CD4-positive, alpha-beta T cell (primary cell): Measurements from ENCODE around the gene ACRV1. TPM values are rescaled to one million over a fixed set of nuclear protein-coding genes. Genes with fewer than 3 reads are reported as not detected.

Source experiments
- ATAC-seq: fragments of 200-7000 bp; cut with Tn5 transposase; one replicate; pipeline ENCODE4 v1.10.0; 2022; ENCODE audit warnings: mild to moderate bottlenecking; ENCODE audit not compliant: poor library complexity
- CTCF ChIA-PET: fragments of 350-600 bp; sonication (Branson Sonifier 250); formaldehyde crosslinking; loops from one replicate; lab custom pipeline; 2021; ENCODE audit warnings: antibody characterized with exemption, inconsistent platforms; lab: Charles Lee
- POLR2A ChIA-PET: fragments of 350-600 bp; sonication (Branson Sonifier 250); formaldehyde crosslinking; loops from one replicate; lab custom pipeline; 2021; ENCODE audit warnings: antibody characterized with exemption, inconsistent platforms; lab: Charles Lee
- DNase-seq, 14 experiments: peaks; one replicate each; pipeline ENCODE4 v3.0.0-alpha.2; 2013 to 2020; ENCODE audit warnings: mixed read lengths in 2 of 14
- H3K27ac ChIP-seq, 2 donors: one replicate each; pipeline versions ENCODE4 v1.5.1 to v1.7.0; 2013; ENCODE audit warnings: low read length in 2 of 2, low read depth in 1 of 2, mild to moderate bottlenecking in 1 of 2
- H3K27me3 ChIP-seq, 2 experiments: 1 replicate in 1 of 2; 2 replicates in 1 of 2; pipeline versions ENCODE4 v1.6.1 to v1.7.0; 2013; ENCODE audit warnings: low read length in 2 of 2, control low read depth in 1 of 2, mild to moderate bottlenecking in 1 of 2, moderate library complexity in 1 of 2; ENCODE audit not compliant: insufficient read depth in 2 of 2, control insufficient read depth in 1 of 2
- H3K36me3 ChIP-seq: one replicate; pipeline ENCODE4 v1.6.1; 2013; ENCODE audit warnings: low read length, control low read depth; ENCODE audit not compliant: insufficient read depth
- H3K4me1 ChIP-seq: one replicate; pipeline ENCODE4 v1.6.1; 2013; ENCODE audit warnings: low read length, control low read depth; ENCODE audit not compliant: insufficient read depth
- H3K4me3 ChIP-seq: one replicate; pipeline ENCODE4 v1.5.1; 2013; ENCODE audit warnings: mild to moderate bottlenecking, low read length, moderate library complexity
- H3K9me3 ChIP-seq, 2 experiments: 1 replicate in 1 of 2; 2 replicates in 1 of 2; pipeline versions ENCODE4 v1.6.1 to v1.7.0; 2013; ENCODE audit warnings: low read length in 2 of 2, mild to moderate bottlenecking in 2 of 2, control low read depth in 1 of 2, moderate library complexity in 1 of 2; ENCODE audit not compliant: control insufficient read depth in 1 of 2, insufficient read depth in 1 of 2
- H3K27ac Mint-ChIP-seq: one replicate; pipeline ENCODE4 v1.8.0; 2020; ENCODE audit warnings: mixed read lengths
- H3K27me3 Mint-ChIP-seq: one replicate; pipeline ENCODE4 v1.8.0; 2021; ENCODE audit warnings: mixed read lengths
- H3K36me3 Mint-ChIP-seq: one replicate; pipeline ENCODE4 v1.8.0; 2021; ENCODE audit warnings: low read depth, mixed read lengths
- H3K4me1 Mint-ChIP-seq: one replicate; pipeline ENCODE4 v1.8.0; 2021; ENCODE audit warnings: low read depth, mixed read lengths
- H3K4me3 Mint-ChIP-seq: one replicate; pipeline ENCODE4 v1.8.0; 2020; ENCODE audit warnings: mild to moderate bottlenecking, mixed read lengths
- H3K9me3 Mint-ChIP-seq: one replicate; pipeline ENCODE4 v1.8.0; 2020; ENCODE audit warnings: mixed read lengths
- intact Hi-C, 2 experiments: fragments of 100-400 bp; cut with DNase I in 1 of 2; cut with micrococcal nuclease in 1 of 2; formaldehyde crosslinking; loops; one replicate each; pipeline versions ENCODE4 v1.15.1 to v1.9.0; 2023 to 2025; cut with DNase I, micrococcal nuclease
- total RNA-seq, 174 experiments: library from RNA in 2 of 174; stranded (reverse) in 2 of 174; gene quantifications; one replicate each; pipeline ENCODE4 v1.2.3 and lab custom pipeline; 2021 to 2026
- TF ChIP-seq, protein P1 (sequence below): fragments of 200-600 bp; IDR thresholded peaks from one replicate; pipeline ENCODE4 v1.8.0; 2022; ENCODE audit warnings: antibody characterized with exemption, mild to moderate bottlenecking

The ACRV1 gene
- total RNA-seq, 2 experiments from 2014 or later, result not detected

DNA sequence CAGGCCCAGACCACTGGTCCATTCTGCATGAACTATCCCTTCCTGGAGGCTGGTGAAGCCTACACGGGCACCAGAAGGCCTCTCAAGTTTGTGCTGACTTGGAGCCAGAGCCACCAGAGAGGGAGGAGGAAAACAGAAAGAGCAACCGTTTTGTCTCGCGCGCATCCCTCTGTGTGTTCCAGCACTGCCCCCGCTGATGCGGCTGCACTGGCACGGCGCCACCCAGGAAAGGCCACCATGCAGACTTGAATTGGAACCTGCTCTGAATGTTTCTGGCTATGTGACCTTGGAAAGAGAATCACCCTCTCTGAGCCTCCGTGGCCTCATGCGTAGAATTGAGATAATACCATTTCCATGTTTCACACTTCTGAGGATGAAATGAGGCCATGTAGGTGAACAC is 7.4 kb upstream of the ACRV1 start:
- H3K9me3 Mint-ChIP-seq, result no peaks in the 10 kb centered on the region
- POLR2A ChIA-PET, result no interaction called here

DNA sequence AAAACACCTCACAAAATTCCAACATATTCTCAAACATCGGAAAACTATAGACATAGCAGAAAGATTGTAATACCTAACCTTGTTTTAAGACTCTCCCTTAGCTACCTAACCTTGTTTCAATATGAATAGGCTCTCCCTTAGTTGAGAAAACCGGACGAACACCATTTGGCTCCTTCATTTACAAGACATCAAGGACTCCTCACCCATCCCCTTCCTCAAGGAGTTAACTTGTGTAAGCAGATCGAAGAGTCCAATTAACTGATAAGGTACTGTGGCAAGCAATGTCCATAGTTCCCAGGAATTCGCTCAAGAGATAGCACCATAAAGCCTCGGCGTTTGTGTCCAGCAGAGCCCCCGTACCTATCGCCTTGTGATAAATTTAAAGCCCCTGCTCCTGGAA is 4.6 kb upstream of the ACRV1 start:
- CTCF ChIA-PET, result no interaction called here
- no peaks in the 10 kb centered on the region for H3K4me1 Mint-ChIP-seq
- ATAC-seq (no peak), DNase-seq (no peak)
- H3K4me3 Mint-ChIP-seq, result no peak overlapping the region
- H3K9me3 Mint-ChIP-seq, result no peaks in the 10 kb centered on the region
- Histone ChIP-seq H3K4me1 (no peaks in the 10 kb centered on the region), H3K27me3 (no peaks in the 10 kb centered on the region), H3K27ac (no peak overlapping the region), H3K36me3 (no peaks in the 10 kb centered on the region), H3K4me3 (no peak overlapping the region), H3K9me3 (no peaks in the 10 kb centered on the region)
- no peaks in the 10 kb centered on the region for H3K36me3 Mint-ChIP-seq
- no peak overlapping the region for H3K27ac Mint-ChIP-seq
- TF ChIP-seq, protein P1, sequence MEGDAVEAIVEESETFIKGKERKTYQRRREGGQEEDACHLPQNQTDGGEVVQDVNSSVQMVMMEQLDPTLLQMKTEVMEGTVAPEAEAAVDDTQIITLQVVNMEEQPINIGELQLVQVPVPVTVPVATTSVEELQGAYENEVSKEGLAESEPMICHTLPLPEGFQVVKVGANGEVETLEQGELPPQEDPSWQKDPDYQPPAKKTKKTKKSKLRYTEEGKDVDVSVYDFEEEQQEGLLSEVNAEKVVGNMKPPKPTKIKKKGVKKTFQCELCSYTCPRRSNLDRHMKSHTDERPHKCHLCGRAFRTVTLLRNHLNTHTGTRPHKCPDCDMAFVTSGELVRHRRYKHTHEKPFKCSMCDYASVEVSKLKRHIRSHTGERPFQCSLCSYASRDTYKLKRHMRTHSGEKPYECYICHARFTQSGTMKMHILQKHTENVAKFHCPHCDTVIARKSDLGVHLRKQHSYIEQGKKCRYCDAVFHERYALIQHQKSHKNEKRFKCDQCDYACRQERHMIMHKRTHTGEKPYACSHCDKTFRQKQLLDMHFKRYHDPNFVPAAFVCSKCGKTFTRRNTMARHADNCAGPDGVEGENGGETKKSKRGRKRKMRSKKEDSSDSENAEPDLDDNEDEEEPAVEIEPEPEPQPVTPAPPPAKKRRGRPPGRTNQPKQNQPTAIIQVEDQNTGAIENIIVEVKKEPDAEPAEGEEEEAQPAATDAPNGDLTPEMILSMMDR, result no peak
- POLR2A ChIA-PET, result interaction anchor here (0.6 kb wide), 1 partner anchor 29 kb away, joined by 3 read pairs; no protein-coding TSS in a partner anchor
- intact Hi-C loops, result no loop called here
- no peaks in the 10 kb centered on the region for H3K27me3 Mint-ChIP-seq

More for the DNA sequence above, 7.4 kb upstream of the ACRV1 start:
- H3K36me3 Mint-ChIP-seq, result no peaks in the 10 kb centered on the region
- TF ChIP-seq, protein P1, result no peak
- CTCF ChIA-PET, result no interaction called here
- no peaks in the 10 kb centered on the region for H3K9me3 ChIP-seq
- H3K36me3 ChIP-seq, result no peaks in the 10 kb centered on the region
- no peak overlapping the region for H3K27ac ChIP-seq
- no peaks in the 10 kb centered on the region for H3K27me3 Mint-ChIP-seq
- H3K27ac Mint-ChIP-seq, result no peak overlapping the region
- intact Hi-C loops, result no loop called here
- H3K4me3 Mint-ChIP-seq, result no peak overlapping the region
- DNase-seq (no peak), ATAC-seq (no peak)
- H3K4me3 ChIP-seq, result no peak overlapping the region
- no peaks in the 10 kb centered on the region for H3K27me3 ChIP-seq
- no peaks in the 10 kb centered on the region for H3K4me1 Mint-ChIP-seq
- H3K4me1 ChIP-seq, result no peaks in the 10 kb centered on the region

DNA sequence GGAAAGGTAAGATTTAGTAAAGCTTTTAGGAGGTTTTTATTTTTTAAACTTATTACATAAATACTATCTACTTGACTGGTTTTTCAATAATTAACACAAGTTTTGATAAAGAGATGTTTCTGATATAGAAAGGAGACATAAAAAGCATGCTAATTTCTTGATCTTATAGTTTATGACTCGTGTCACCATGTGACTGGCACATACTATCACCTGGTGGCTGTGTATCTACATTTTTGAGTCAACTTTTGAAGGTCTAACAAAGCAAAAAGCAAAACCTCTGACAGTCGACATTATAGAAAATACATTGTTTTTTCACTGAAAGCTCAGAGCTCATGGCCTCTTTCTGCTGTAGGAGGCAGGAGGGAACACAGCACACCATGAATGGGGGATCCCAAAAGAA is 810 bp downstream of the ACRV1 start:
- H3K9me3 Mint-ChIP-seq, result no peaks in the 10 kb centered on the region
- H3K9me3 ChIP-seq, result no peaks in the 10 kb centered on the region
- no peak overlapping the region for H3K27ac ChIP-seq
- no peak overlapping the region for H3K27ac Mint-ChIP-seq
- H3K27me3 Mint-ChIP-seq, result no peaks in the 10 kb centered on the region
- no peaks in the 10 kb centered on the region for H3K36me3 ChIP-seq
- no peak for ATAC-seq
- CTCF ChIA-PET, result no interaction called here
- TF ChIP-seq, protein P1, result no peak
- H3K4me3 Mint-ChIP-seq, result no peak overlapping the region
- no peaks in the 10 kb centered on the region for H3K4me1 Mint-ChIP-seq
- intact Hi-C loops, result no loop called here
- no peak for DNase-seq
- POLR2A ChIA-PET, result no interaction called here
- H3K36me3 Mint-ChIP-seq, result no peaks in the 10 kb centered on the region
- no peak overlapping the region for H3K4me3 ChIP-seq
- H3K27me3 ChIP-seq, result no peaks in the 10 kb centered on the region
- H3K4me1 ChIP-seq, result no peaks in the 10 kb centered on the region
